Activated CD8-positive, alpha-beta T cell treated with anti-CD3 and anti-CD28 coated beads for 36 hours (primary cell): ENCODE results near the gene PNP. TPM values are rescaled to one million over a fixed set of nuclear protein-coding genes. Genes with fewer than 3 reads are reported as not detected.

Source experiments
- total RNA-seq, 2 experiments: library from RNA; stranded (reverse); gene quantifications; one replicate each; pipeline ENCODE4 v1.2.3, GENCODE V29; 2021

PNP gene
- total RNA-seq, 2 experiments from 2014 or later, result 176 to 183 TPM

Other genes starting within 250 kb of the PNP start
- not detected for gene OR11H6, start 245.7 kb upstream of the PNP start, total RNA-seq
- not detected for gene OR11H7, start 240.4 kb upstream of the PNP start, total RNA-seq
- not detected for gene OR11H4, start 230.1 kb upstream of the PNP start, total RNA-seq
- 10 to 100 TPM; 20.6 to 20.8 TPM for gene TTC5, start 163.5 kb upstream of the PNP start, total RNA-seq
- 10 to 100 TPM; 79.0 to 82.7 TPM for gene CCNB1IP1, start 136.1 kb upstream of the PNP start, total RNA-seq
- gene PARP2, start 125.8 kb upstream of the PNP start, total RNA-seq, result 10 to 100 TPM; 45.7 to 46.5 TPM
- 10 to 100 TPM; 22.8 to 25.3 TPM for gene TEP1, start 55.9 kb upstream of the PNP start, total RNA-seq
- gene KLHL33, start 33.2 kb upstream of the PNP start, total RNA-seq, result under 1 TPM; 0.54 to 0.59 TPM
- gene OSGEP, start 14.6 kb upstream of the PNP start, total RNA-seq, result 10 to 100 TPM; 39.5 to 40.7 TPM
- 100 to 1,000 TPM; 196 to 211 TPM for gene APEX1, start 14.2 kb upstream of the PNP start, total RNA-seq
- gene PIP4P1, start 8.0 kb upstream of the PNP start, total RNA-seq, result 10 to 100 TPM; 21.0 to 27.3 TPM
- under 1 TPM in 1 of 2 experiments, not detected in 1; 0.23 TPM for gene RNASE10, start 36.1 kb downstream of the PNP start, total RNA-seq
- gene RNASE9, start 91.6 kb downstream of the PNP start, total RNA-seq, result not detected
- gene RNASE11, start 118.6 kb downstream of the PNP start, total RNA-seq, result not detected
- gene RNASE12, start 122.0 kb downstream of the PNP start, total RNA-seq, result not detected
- gene OR6S1, start 172.3 kb downstream of the PNP start, total RNA-seq, result not detected
- gene RNASE4, start 215.2 kb downstream of the PNP start, total RNA-seq, result 1 to 10 TPM; 1.0 to 1.1 TPM
- under 1 TPM; 0.87 to 0.92 TPM for gene ANG, start 219.4 kb downstream of the PNP start, total RNA-seq